ENCODE measurements around the gene HNRNPC. TPM values are rescaled to one million over a fixed set of nuclear protein-coding genes. Genes with fewer than 3 reads are reported as not detected.

The HNRNPC gene
- total RNA-seq, 1 donor from 2014 or later: 1,872 TPM

- Mint-ChIP-seq H3K36me3 (no peaks in the 10 kb centered on the region), H3K9me3 (peaks cover 9% of the 10 kb centered on the region), H3K4me1 (no peaks in the 10 kb centered on the region), H3K4me3 (no peak overlapping the region), H3K27me3 (ENCODE audit: insufficient read depth, low read depth) (peaks cover 2% of the 10 kb centered on the region), H3K27ac (no peak overlapping the region)
- no peaks in the 10 kb centered on the region for H4K20me1 ChIP-seq (ENCODE audit: low read depth)
- TF ChIP-seq CTCF (IDR thresholded peaks at IDR 0.05) (no peak), EZH2phosphoT487 (IDR thresholded peaks at IDR 0.05) (no peak), EZH2 (IDR thresholded peaks at IDR 0.05) (no peak)
- H3F3A ChIP-seq (ENCODE audit: low read depth): no peaks in the 10 kb centered on the region
- no peak overlapping the region for H3K4me2 ChIP-seq
- H3K27me3 ChIP-seq: no peaks in the 10 kb centered on the region
- H3K27ac ChIP-seq: no peak overlapping the region
- H3K4me3 ChIP-seq: no peak overlapping the region
- H3K9ac ChIP-seq: no peak overlapping the region
- peaks cover 4% of the 10 kb centered on the region for H3K9me3 ChIP-seq (ENCODE audit: low read depth)
- H3K79me2 ChIP-seq (ENCODE audit: low read depth): no peaks in the 10 kb centered on the region
- H3K4me1 ChIP-seq: no peaks in the 10 kb centered on the region
- H2AFZ ChIP-seq (replicated peaks): no peak overlapping the region
- no peaks in the 10 kb centered on the region for H3K36me3 ChIP-seq
- no peak for DNase-seq (ENCODE audit: low spot score)
Measured at GRCh38 chr14:21182166-21182565, 87.1 kb downstream of the HNRNPC start.

GRCh38 chr14:21171128-21171527 is 98.1 kb downstream of the HNRNPC start:
- H3K27ac ChIP-seq: no peak overlapping the region
- H3K36me3 ChIP-seq: no peaks in the 10 kb centered on the region
- peaks cover 14% of the 10 kb centered on the region for H3K9me3 Mint-ChIP-seq
- no peak overlapping the region for H3K4me3 ChIP-seq
- H3K4me3 Mint-ChIP-seq: no peak overlapping the region
- H3K9me3 ChIP-seq (ENCODE audit: low read depth): no peaks in the 10 kb centered on the region
- H3K79me2 ChIP-seq (ENCODE audit: low read depth): no peaks in the 10 kb centered on the region
- TF ChIP-seq EZH2phosphoT487 (IDR thresholded peaks at IDR 0.05) (no peak), CTCF (IDR thresholded peaks at IDR 0.05) (no peak), EZH2 (IDR thresholded peaks at IDR 0.05) (no peak)
- H3K4me1 ChIP-seq: no peaks in the 10 kb centered on the region
- H3K27ac Mint-ChIP-seq: no peak overlapping the region
- H3K36me3 Mint-ChIP-seq: no peaks in the 10 kb centered on the region
- no peaks in the 10 kb centered on the region for H3F3A ChIP-seq (ENCODE audit: low read depth)
- no peak for DNase-seq (ENCODE audit: low spot score)
- no peak overlapping the region for H3K4me2 ChIP-seq
- H3K27me3 ChIP-seq: no peaks in the 10 kb centered on the region
- H3K4me1 Mint-ChIP-seq: no peaks in the 10 kb centered on the region
- H3K9ac ChIP-seq: no peak overlapping the region
- no peak overlapping the region for H2AFZ ChIP-seq (replicated peaks)
- H3K27me3 Mint-ChIP-seq (ENCODE audit: insufficient read depth, low read depth): peaks cover 11% of the 10 kb centered on the region
- H4K20me1 ChIP-seq (ENCODE audit: low read depth): no peaks in the 10 kb centered on the region

GRCh38 chr14:21169573-21169972 is 99.7 kb downstream of the HNRNPC start:
- Histone ChIP-seq H4K20me1 (ENCODE audit: low read depth) (no peaks in the 10 kb centered on the region), H3K79me2 (ENCODE audit: low read depth) (no peaks in the 10 kb centered on the region), H3F3A (ENCODE audit: low read depth) (no peaks in the 10 kb centered on the region), H3K9me3 (ENCODE audit: low read depth) (no peaks in the 10 kb centered on the region), H3K27ac (no peak overlapping the region), H3K4me3 (no peak overlapping the region), H3K27me3 (no peaks in the 10 kb centered on the region), H3K36me3 (no peaks in the 10 kb centered on the region), H3K9ac (no peak overlapping the region), H3K4me1 (no peaks in the 10 kb centered on the region), H2AFZ (replicated peaks) (no peak overlapping the region), H3K4me2 (no peak overlapping the region)
- no peaks in the 10 kb centered on the region for H3K36me3 Mint-ChIP-seq
- H3K9me3 Mint-ChIP-seq: peaks cover 12% of the 10 kb centered on the region
- TF ChIP-seq EZH2 (IDR thresholded peaks at IDR 0.05) (no peak), CTCF (IDR thresholded peaks at IDR 0.05) (no peak), EZH2phosphoT487 (IDR thresholded peaks at IDR 0.05) (no peak)
- H3K27me3 Mint-ChIP-seq (ENCODE audit: insufficient read depth, low read depth): peaks cover 8% of the 10 kb centered on the region
- no peak overlapping the region for H3K27ac Mint-ChIP-seq
- no peak overlapping the region for H3K4me3 Mint-ChIP-seq
- H3K4me1 Mint-ChIP-seq: no peaks in the 10 kb centered on the region
- no peak for DNase-seq (ENCODE audit: low spot score)

Measured in neural progenitor cell (in vitro differentiated cells).